Measurements from ENCODE around the gene MYRF.

Gene MYRF

GRCh38 chr11:61833926-61834277, 81.5 kb downstream of the MYRF start:
- H3K9me3 ChIP-seq (ENCODE audit: control insufficient read depth, insufficient read depth, low read length), result no peaks in the 10 kb centered on the region
- peaks cover 24% of the 10 kb centered on the region for H3F3A ChIP-seq (ENCODE audit: control insufficient read depth, insufficient read depth)
- H3K27me3 ChIP-seq (ENCODE audit: control insufficient read depth, low read length), result no peaks in the 10 kb centered on the region
- peak overlapping the region; percentile 84 for H3K4me3 ChIP-seq (ENCODE audit: low read length)
- H3K36me3 ChIP-seq (ENCODE audit: control insufficient read depth, low read length), result peaks cover 95% of the 10 kb centered on the region
- H3K9me2 ChIP-seq (replicated peaks; ENCODE audit: control insufficient read depth, low read length), result no peaks in the 10 kb centered on the region
- peak overlapping the region; percentile 95 for H3K27ac ChIP-seq (ENCODE audit: low read depth, low read length)
- peaks cover 63% of the 10 kb centered on the region for H3K4me1 ChIP-seq (ENCODE audit: control insufficient read depth, low read length)
- H4K20me1 ChIP-seq (ENCODE audit: control insufficient read depth, insufficient read depth, low read depth, low read length), result peaks cover 20% of the 10 kb centered on the region; the same call in 1 of the 2 replicates
- H3K79me2 ChIP-seq (ENCODE audit: control insufficient read depth, low read length), result peaks cover 99% of the 10 kb centered on the region
- H3K4me2 ChIP-seq (ENCODE audit: low read length), result peak overlapping the region; percentile 87
- TF ChIP-seq CTCF (IDR thresholded peaks at IDR 0.05; ENCODE audit: low read depth, low read length, poor library complexity, severe bottlenecking) (peak; percentile 15), EZH2phosphoT487 (IDR thresholded peaks at IDR 0.05; ENCODE audit: borderline replicate concordance, low read length) (no peak)

- no peak for TF ChIP-seq EZH2phosphoT487 (IDR thresholded peaks at IDR 0.05; ENCODE audit: borderline replicate concordance, low read length)
- TF ChIP-seq CTCF (IDR thresholded peaks at IDR 0.05; ENCODE audit: low read depth, low read length, poor library complexity, severe bottlenecking), result no peak
- Histone ChIP-seq H3K4me3 (ENCODE audit: low read length) (peak overlapping the region; percentile 84), H3K27ac (ENCODE audit: low read depth, low read length) (peak overlapping the region; percentile 95), H4K20me1 (ENCODE audit: control insufficient read depth, insufficient read depth, low read depth, low read length) (peaks cover 20% of the 10 kb centered on the region; the same call in 1 of the 2 replicates), H3K4me1 (ENCODE audit: control insufficient read depth, low read length) (peaks cover 63% of the 10 kb centered on the region), H3K9me3 (ENCODE audit: control insufficient read depth, insufficient read depth, low read length) (no peaks in the 10 kb centered on the region), H3K9me2 (replicated peaks; ENCODE audit: control insufficient read depth, low read length) (no peaks in the 10 kb centered on the region), H3K36me3 (ENCODE audit: control insufficient read depth, low read length) (peaks cover 95% of the 10 kb centered on the region), H3F3A (ENCODE audit: control insufficient read depth, insufficient read depth) (peaks cover 24% of the 10 kb centered on the region), H3K79me2 (ENCODE audit: control insufficient read depth, low read length) (peaks cover 95% of the 10 kb centered on the region), H3K27me3 (ENCODE audit: control insufficient read depth, low read length) (no peaks in the 10 kb centered on the region), H3K4me2 (ENCODE audit: low read length) (peak overlapping the region; percentile 87)
Observed at GRCh38 chr11:61834278-61835048, 82.0 kb downstream of the MYRF start.

- Histone ChIP-seq H3F3A (ENCODE audit: control insufficient read depth, insufficient read depth) (peaks cover 16% of the 10 kb centered on the region), H3K4me3 (ENCODE audit: low read length) (no peak overlapping the region), H3K9me2 (replicated peaks; ENCODE audit: control insufficient read depth, low read length) (no peaks in the 10 kb centered on the region), H3K27ac (ENCODE audit: low read depth, low read length) (peak overlapping the region; percentile 95), H3K4me1 (ENCODE audit: control insufficient read depth, low read length) (peaks cover 49% of the 10 kb centered on the region), H3K79me2 (ENCODE audit: control insufficient read depth, low read length) (peaks cover 90% of the 10 kb centered on the region), H3K36me3 (ENCODE audit: control insufficient read depth, low read length) (peaks cover 95% of the 10 kb centered on the region), H3K4me2 (ENCODE audit: low read length) (no peak overlapping the region), H3K27me3 (ENCODE audit: control insufficient read depth, low read length) (no peaks in the 10 kb centered on the region), H4K20me1 (ENCODE audit: control insufficient read depth, insufficient read depth, low read depth, low read length) (peaks cover 7% of the 10 kb centered on the region; the same call in 1 of the 2 replicates), H3K9me3 (ENCODE audit: control insufficient read depth, insufficient read depth, low read length) (no peaks in the 10 kb centered on the region)
- no peak for TF ChIP-seq EZH2phosphoT487 (IDR thresholded peaks at IDR 0.05; ENCODE audit: borderline replicate concordance, low read length)
- TF ChIP-seq CTCF (IDR thresholded peaks at IDR 0.05; ENCODE audit: low read depth, low read length, poor library complexity, severe bottlenecking), result no peak
Observed at GRCh38 chr11:61836193-61836592, 83.8 kb downstream of the MYRF start.
